ENCODE data around the gene USP21.

- TF ChIP-seq CTCF (IDR thresholded peaks at IDR 0.05; ENCODE audit: low read length) = no peak
- no peak for TF ChIP-seq EZH2 (IDR thresholded peaks at IDR 0.05; ENCODE audit: borderline replicate concordance, low read length)
These were observed 45.4 kb upstream of the USP21 start for GRCh38 chr1:161113915-161114314.

Data from OCI-LY1 (cell line).